Ishikawa (cell line): ENCODE data around the gene ELFN1.

Experiments used
- CEBPB ChIP-seq: IDR thresholded peaks from 2 replicates; pipeline ENCODE4 v1.6.1; 2012
- CREB1 ChIP-seq: IDR thresholded peaks from 2 replicates; pipeline ENCODE4 v1.6.1; 2012; ENCODE audit warnings: low read depth
- EGR1 ChIP-seq: IDR thresholded peaks from 2 replicates; pipeline ENCODE4 v1.6.1; 2012
- EP300 ChIP-seq: IDR thresholded peaks from 2 replicates; pipeline ENCODE4 v1.6.1; 2012; ENCODE audit warnings: borderline replicate concordance
- FOXM1 ChIP-seq: IDR thresholded peaks from 2 replicates; pipeline ENCODE4 v1.6.1; 2012; ENCODE audit warnings: low read depth, borderline replicate concordance
- NFIC ChIP-seq: IDR thresholded peaks from 2 replicates; pipeline ENCODE4 v1.6.1; 2012
- RAD21 ChIP-seq: IDR thresholded peaks from 2 replicates; pipeline ENCODE4 v1.6.1; 2012; ENCODE audit warnings: low read depth
- TAF1 ChIP-seq: IDR thresholded peaks from 2 replicates; pipeline ENCODE4 v1.6.1; 2012; ENCODE audit warnings: low read depth, mild to moderate bottlenecking
- TCF12 ChIP-seq: IDR thresholded peaks from 2 replicates; pipeline ENCODE4 v1.6.1; 2012; ENCODE audit warnings: low read depth
- TEAD4 ChIP-seq: IDR thresholded peaks from 2 replicates; pipeline ENCODE4 v1.6.1; 2012
- YY1 ChIP-seq: IDR thresholded peaks from 2 replicates; pipeline ENCODE4 v1.6.1; 2012; ENCODE audit warnings: low read depth
- TF ChIP-seq, protein P1 (sequence below): IDR thresholded peaks from 2 replicates; pipeline ENCODE4 v1.6.1; 2012
- TF ChIP-seq, protein P2 (sequence below): IDR thresholded peaks from 2 replicates; pipeline ENCODE4 v1.6.1; 2012; ENCODE audit warnings: low read depth, mild to moderate bottlenecking
- TF ChIP-seq, protein P3 (sequence below): IDR thresholded peaks from 2 replicates; pipeline ENCODE4 v1.6.1; 2012

DNA sequence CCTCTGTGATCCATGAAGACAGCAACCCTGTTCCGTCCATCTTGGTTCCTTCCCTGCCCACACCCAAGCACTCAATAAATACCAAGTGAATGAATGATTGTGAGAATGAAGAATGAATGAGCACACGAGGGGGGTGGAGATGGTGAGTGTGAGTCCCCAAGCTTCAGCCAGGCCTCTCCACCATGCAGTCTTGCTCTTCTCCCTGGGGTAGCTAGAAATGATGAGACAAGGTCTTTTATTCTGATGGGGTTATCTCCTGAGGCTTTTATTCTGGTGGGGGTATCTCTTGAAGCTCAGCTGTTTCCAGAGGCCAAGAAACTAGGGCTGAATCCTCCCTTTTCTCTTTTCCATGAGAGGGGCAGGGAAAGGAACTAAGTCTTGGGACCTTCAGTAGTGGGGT, 57.0 kb downstream of the ELFN1 start:
- TF ChIP-seq, protein P1, sequence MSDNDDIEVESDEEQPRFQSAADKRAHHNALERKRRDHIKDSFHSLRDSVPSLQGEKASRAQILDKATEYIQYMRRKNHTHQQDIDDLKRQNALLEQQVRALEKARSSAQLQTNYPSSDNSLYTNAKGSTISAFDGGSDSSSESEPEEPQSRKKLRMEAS = no peak
- TF ChIP-seq RAD21 = no peak
- TF ChIP-seq TEAD4 = no peak
- TF ChIP-seq NFIC = no peak
- TF ChIP-seq, protein P2, sequence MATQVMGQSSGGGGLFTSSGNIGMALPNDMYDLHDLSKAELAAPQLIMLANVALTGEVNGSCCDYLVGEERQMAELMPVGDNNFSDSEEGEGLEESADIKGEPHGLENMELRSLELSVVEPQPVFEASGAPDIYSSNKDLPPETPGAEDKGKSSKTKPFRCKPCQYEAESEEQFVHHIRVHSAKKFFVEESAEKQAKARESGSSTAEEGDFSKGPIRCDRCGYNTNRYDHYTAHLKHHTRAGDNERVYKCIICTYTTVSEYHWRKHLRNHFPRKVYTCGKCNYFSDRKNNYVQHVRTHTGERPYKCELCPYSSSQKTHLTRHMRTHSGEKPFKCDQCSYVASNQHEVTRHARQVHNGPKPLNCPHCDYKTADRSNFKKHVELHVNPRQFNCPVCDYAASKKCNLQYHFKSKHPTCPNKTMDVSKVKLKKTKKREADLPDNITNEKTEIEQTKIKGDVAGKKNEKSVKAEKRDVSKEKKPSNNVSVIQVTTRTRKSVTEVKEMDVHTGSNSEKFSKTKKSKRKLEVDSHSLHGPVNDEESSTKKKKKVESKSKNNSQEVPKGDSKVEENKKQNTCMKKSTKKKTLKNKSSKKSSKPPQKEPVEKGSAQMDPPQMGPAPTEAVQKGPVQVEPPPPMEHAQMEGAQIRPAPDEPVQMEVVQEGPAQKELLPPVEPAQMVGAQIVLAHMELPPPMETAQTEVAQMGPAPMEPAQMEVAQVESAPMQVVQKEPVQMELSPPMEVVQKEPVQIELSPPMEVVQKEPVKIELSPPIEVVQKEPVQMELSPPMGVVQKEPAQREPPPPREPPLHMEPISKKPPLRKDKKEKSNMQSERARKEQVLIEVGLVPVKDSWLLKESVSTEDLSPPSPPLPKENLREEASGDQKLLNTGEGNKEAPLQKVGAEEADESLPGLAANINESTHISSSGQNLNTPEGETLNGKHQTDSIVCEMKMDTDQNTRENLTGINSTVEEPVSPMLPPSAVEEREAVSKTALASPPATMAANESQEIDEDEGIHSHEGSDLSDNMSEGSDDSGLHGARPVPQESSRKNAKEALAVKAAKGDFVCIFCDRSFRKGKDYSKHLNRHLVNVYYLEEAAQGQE = no peak
- TF ChIP-seq EP300 = no peak
- no peak for TF ChIP-seq CEBPB
- no peak for TF ChIP-seq YY1
- no peak for TF ChIP-seq CREB1
- TF ChIP-seq, protein P3, sequence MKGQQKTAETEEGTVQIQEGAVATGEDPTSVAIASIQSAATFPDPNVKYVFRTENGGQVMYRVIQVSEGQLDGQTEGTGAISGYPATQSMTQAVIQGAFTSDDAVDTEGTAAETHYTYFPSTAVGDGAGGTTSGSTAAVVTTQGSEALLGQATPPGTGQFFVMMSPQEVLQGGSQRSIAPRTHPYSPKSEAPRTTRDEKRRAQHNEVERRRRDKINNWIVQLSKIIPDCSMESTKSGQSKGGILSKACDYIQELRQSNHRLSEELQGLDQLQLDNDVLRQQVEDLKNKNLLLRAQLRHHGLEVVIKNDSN = no peak
- no peak for TF ChIP-seq FOXM1
- no peak for TF ChIP-seq TCF12
- TF ChIP-seq EGR1 = no peak
- TF ChIP-seq TAF1 = no peak
